Gastroesophageal sphincter (tissue), 3 donors: Measurements from ENCODE around the gene CD300A.

Experiments used
- CTCF ChIP-seq, 4 experiments: fragments of 200-600 bp in 2 of 4; fragments of 450-650 bp in 2 of 4; sonication (generic) in 1 of 4; IDR thresholded peaks; one replicate each; pipeline ENCODE4 v1.5.1; 2017 to 2019; ENCODE audit warnings: antibody characterized with exemption in 4 of 4, mild to moderate bottlenecking in 2 of 4, moderate library complexity in 2 of 4
- POLR2AphosphoS5 ChIP-seq: sonication (generic); formaldehyde crosslinking; IDR thresholded peaks from one replicate; pipeline ENCODE4 v1.6.1; 2017; ENCODE audit warnings: antibody characterized with exemption

GRCh38 chr17:74530831-74531150, 64.4 kb downstream of the CD300A start:
- TF ChIP-seq CTCF (IDR thresholded peaks at IDR 0.05) (no peak), POLR2AphosphoS5 (no peak)
